Natural killer cell treated with Interleukin-12 subunit alpha and Interleukin-12 subunit beta and Interleukin-15 and Interleukin-18, amount 100 ng/mL, for 72 hours (primary cell): Measurements from ENCODE around the gene ELP4. TPM values are rescaled to one million over a fixed set of nuclear protein-coding genes. Genes with fewer than 3 reads are reported as not detected.

Source experiments
- ATAC-seq, 2 donors: fragments of 150-1000 bp; cut with Tn5 transposase in 1 of 2; sonication (Bioruptor Pico), chemical (Tn5 transposase) in 1 of 2; 2 replicates each; pipeline ENCODE4 v1.10.0; 2021
- DNase-seq: peaks from one replicate; pipeline ENCODE4 v3.0.0; 2022; ENCODE audit warnings: low spot score
- H3K27ac Mint-ChIP-seq, 2 donors: 1 replicate in 1 of 2; 2 replicates in 1 of 2; pipeline ENCODE4 v1.8.0; 2022; ENCODE audit warnings: mixed read lengths in 2 of 2, mild to moderate bottlenecking in 1 of 2, moderate library complexity in 1 of 2
- H3K27me3 Mint-ChIP-seq, 2 donors: 1 replicate in 1 of 2; 2 replicates in 1 of 2; pipeline ENCODE4 v1.8.0; 2022; ENCODE audit warnings: mixed read lengths in 2 of 2
- H3K36me3 Mint-ChIP-seq: one replicate; pipeline ENCODE4 v1.8.0; 2022; ENCODE audit warnings: mixed read lengths
- H3K4me1 Mint-ChIP-seq, 2 donors: 1 replicate in 1 of 2; 2 replicates in 1 of 2; pipeline ENCODE4 v1.8.0; 2022; ENCODE audit warnings: low read depth in 2 of 2, mixed read lengths in 2 of 2, mild to moderate bottlenecking in 1 of 2
- H3K4me3 Mint-ChIP-seq: one replicate; pipeline ENCODE4 v1.8.0; 2022; ENCODE audit warnings: mixed read lengths
- H3K9me3 Mint-ChIP-seq: 2 replicates; pipeline ENCODE4 v1.8.0; 2022; ENCODE audit warnings: mixed read lengths
- total RNA-seq, 2 donors: library from RNA; stranded (reverse); gene quantifications; one replicate each; pipeline ENCODE4 v1.2.3, GENCODE V29; 2022

ELP4 gene
- total RNA-seq, 2 donors from 2014 or later, result 20.6 to 24.3 TPM

- peaks cover 42 to 50% of the 10 kb centered on the region in 2 donors for H3K4me1 Mint-ChIP-seq
- H3K9me3 Mint-ChIP-seq, result no peaks in the 10 kb centered on the region
- no peak overlapping the region for H3K27ac Mint-ChIP-seq
- no peak overlapping the region for H3K4me3 Mint-ChIP-seq
- H3K36me3 Mint-ChIP-seq, result peaks cover 33% of the 10 kb centered on the region
- H3K27me3 Mint-ChIP-seq, result peaks cover 63 to 78% of the 10 kb centered on the region in 2 donors
- DNase-seq, result no peak
- no peak for ATAC-seq
Observed at GRCh38 chr11:31807799-31808667, 298.5 kb downstream of the ELP4 start.

DNA sequence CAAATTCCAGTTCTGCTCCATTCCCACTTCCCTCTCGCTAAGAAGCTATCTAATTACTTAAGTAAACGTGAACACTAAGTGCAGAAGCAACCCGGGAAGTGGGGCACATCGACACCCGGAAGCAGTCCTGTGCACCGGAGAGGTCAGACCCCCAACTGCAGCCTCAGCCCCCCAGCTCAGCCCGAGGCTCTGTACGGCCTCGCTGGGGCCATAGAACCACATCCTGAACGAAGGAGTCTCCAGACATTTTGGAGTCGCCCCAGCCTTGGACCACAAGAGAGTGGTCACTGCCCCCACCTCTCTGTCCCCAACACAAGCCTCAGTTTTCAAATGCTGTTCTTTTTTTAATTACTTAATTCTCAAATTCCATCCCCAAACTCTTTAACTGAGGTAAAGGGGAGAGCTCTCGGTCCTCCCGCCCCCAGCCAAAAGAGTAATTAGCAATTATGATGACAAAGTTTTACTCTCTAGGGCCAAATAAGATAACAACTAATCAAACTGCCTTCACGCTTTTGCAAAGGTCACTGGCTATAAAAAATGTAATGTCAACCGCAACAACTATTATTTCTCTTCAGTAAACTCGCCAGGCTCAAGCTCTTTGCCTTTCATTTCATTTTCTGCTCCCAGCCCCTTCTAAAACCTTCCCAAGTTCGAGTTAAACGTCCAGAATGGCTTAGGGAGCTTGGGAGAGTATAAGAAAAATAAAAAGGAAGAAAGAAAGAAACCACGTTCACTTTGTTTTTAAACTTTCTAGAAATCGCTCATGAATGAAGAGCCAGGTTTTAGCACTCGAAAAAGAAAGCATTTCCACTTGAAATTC, 299.4 kb downstream of the ELP4 start:
- ATAC-seq, result no peak
- peaks cover 54 to 69% of the 10 kb centered on the region in 2 donors for H3K27me3 Mint-ChIP-seq
- no peaks in the 10 kb centered on the region for H3K9me3 Mint-ChIP-seq
- H3K4me1 Mint-ChIP-seq, result peaks cover 34 to 41% of the 10 kb centered on the region in 2 donors
- H3K27ac Mint-ChIP-seq, result no peak overlapping the region
- H3K36me3 Mint-ChIP-seq, result peaks cover 24% of the 10 kb centered on the region
- peak overlapping the region; percentile 66 for H3K4me3 Mint-ChIP-seq
- no peak for DNase-seq

DNA sequence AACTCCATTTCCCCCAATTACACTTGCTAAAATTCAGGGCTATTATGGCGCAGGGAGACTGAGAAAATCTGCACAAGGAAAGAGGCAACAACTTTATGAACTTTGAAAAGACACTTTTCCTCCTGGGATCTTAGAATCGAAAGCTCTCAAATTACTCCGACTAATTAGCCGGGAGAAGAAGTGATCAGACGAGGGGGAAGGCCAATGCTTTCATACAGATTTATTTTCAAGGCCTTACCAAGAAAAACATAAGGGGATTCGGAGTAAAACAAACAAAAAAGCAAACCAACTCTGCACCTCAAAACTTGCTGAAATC, 299.9 kb downstream of the ELP4 start:
- Mint-ChIP-seq H3K27ac (no peak overlapping the region), H3K9me3 (no peaks in the 10 kb centered on the region)

GRCh38 chr11:31809857-31810778, 300.6 kb downstream of the ELP4 start:
- H3K27ac Mint-ChIP-seq, result no peak overlapping the region
- H3K4me1 Mint-ChIP-seq, result peaks cover 24 to 39% of the 10 kb centered on the region in 2 donors
- H3K36me3 Mint-ChIP-seq, result peaks cover 14% of the 10 kb centered on the region
- peaks cover 54 to 66% of the 10 kb centered on the region in 2 donors for H3K27me3 Mint-ChIP-seq
- no peak for DNase-seq
- ATAC-seq, result peak in 1 of 2 donors; percentile 25
- H3K4me3 Mint-ChIP-seq, result peak overlapping the region; percentile 83
- H3K9me3 Mint-ChIP-seq, result no peaks in the 10 kb centered on the region

More for the DNA sequence above, 299.9 kb downstream of the ELP4 start:
- Mint-ChIP-seq H3K4me3 (peak overlapping the region; percentile 66), H3K27me3 (peaks cover 52 to 64% of the 10 kb centered on the region in 2 donors), H3K4me1 (peaks cover 28 to 36% of the 10 kb centered on the region in 2 donors), H3K36me3 (peaks cover 18% of the 10 kb centered on the region)
- DNase-seq (no peak), ATAC-seq (no peak)

DNA sequence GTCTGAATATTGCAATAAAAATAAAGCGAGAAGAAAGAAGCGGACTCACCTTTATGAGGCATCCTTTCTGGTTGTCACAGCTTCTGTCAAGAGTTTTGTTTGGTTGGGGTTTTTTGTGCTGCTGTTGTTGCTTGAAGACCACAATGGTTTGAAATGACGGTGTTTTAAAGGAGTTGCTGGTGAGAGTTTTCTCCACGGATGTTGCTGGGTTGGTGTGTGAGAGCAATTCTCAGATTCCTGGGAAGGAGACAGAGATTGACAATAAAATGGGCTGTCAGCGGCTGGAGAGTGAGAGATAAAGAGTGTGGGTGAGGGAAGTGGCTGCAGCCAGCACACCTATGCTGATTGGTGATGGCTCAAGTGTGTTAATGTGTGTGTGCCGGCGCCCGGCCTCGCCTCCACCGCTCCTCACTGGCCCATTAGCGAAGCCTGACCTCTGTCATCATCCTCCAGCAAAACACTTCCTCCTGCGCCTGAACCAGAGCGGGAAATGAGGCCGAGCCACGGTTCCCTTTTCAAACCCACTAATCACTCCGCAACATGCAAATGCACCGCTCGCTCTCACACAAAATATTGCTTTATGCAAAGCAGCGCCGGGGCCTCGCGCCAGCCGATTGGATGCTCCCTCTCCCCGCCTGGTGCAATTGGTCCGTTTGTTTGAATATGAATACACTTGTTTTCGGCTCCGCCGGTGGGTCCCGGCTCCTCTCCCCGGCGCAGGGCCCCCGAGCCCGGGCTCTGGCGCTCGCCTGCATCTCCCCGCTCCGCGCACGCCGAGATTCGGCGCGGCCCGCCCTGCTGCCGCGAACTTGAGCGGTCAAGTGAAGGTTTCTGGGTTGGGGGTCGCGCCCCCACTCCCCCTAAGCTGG, 301.4 kb downstream of the ELP4 start, which contains the start of gene PAX6:
TSS of gene PAX6 (minus strand) at position 544 of the 869 bp plus-strand sequence. CDS start 4,911 bp downstream, outside the sequence.
- Mint-ChIP-seq H3K27ac (no peak within 1 kb of the TSS), H3K36me3 (peaks cover 14% of the 10 kb centered on the region), H3K27me3 (peaks cover 58 to 75% of the 10 kb centered on the region in 2 donors), H3K4me3 (peak within 1 kb of the TSS; percentile 83), H3K9me3 (no peaks in the 10 kb centered on the region), H3K4me1 (peaks cover 25 to 40% of the 10 kb centered on the region in 2 donors)
- ATAC-seq (peak; percentile 74 to 82), DNase-seq (no peak)

GRCh38 chr11:31812383-31813381, 303.1 kb downstream of the ELP4 start:
- no peak for ATAC-seq
- no peak overlapping the region for H3K27ac Mint-ChIP-seq
- peaks cover 14% of the 10 kb centered on the region for H3K36me3 Mint-ChIP-seq

GRCh38 chr11:31813391-31814175, 304.0 kb downstream of the ELP4 start:
- H3K36me3 Mint-ChIP-seq, result peaks cover 14% of the 10 kb centered on the region
- no peaks in the 10 kb centered on the region for H3K9me3 Mint-ChIP-seq
- no peak overlapping the region for H3K27ac Mint-ChIP-seq
- no peak for ATAC-seq
- H3K4me3 Mint-ChIP-seq, result peak overlapping the region; percentile 39
- no peak for DNase-seq
- peaks cover 29 to 39% of the 10 kb centered on the region in 2 donors for H3K4me1 Mint-ChIP-seq
- peaks cover 48 to 61% of the 10 kb centered on the region in 2 donors for H3K27me3 Mint-ChIP-seq

More at GRCh38 chr11:31812383-31813381, 303.1 kb downstream of the ELP4 start:
- peaks cover 29 to 39% of the 10 kb centered on the region in 2 donors for H3K4me1 Mint-ChIP-seq
- no peak for DNase-seq
- H3K27me3 Mint-ChIP-seq, result peaks cover 53 to 67% of the 10 kb centered on the region in 2 donors
- no peaks in the 10 kb centered on the region for H3K9me3 Mint-ChIP-seq
- peak overlapping the region; percentile 66 for H3K4me3 Mint-ChIP-seq

DNA sequence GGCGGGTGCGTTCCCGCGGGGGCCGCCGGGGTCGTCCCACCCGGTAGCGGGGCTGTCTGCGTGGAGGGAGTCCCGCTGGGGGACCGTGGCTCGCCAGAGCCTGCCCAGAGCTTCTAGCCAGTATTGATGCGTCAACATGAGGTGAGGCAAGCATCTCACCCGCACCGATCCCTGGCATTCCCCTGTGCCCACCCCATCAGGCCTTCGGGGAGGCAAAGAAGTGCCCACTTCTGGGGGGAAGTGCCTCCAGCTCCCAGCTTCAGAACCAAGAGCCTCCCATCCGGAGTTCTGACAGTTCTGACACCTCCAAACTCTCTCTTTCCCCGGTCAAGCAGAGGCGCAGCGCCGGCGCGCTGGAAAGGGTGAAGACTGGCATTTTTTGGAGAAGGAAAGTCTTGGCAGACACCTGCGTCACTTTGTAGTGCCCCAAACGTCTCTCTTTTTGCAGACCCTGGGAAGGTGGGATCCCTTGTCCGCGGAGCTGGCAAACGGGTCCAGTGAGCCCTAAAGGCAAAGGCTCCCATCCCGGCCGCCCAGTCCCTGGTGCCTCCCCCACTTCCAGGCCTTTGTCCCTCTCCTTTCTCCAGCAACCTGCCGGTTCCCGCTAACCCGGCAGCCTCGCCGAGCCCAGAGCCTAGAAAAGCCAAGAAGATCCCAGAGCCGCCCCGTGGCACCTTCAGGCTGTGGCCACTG, 304.8 kb downstream of the ELP4 start:
- H3K27me3 Mint-ChIP-seq, result peaks cover 45 to 57% of the 10 kb centered on the region in 2 donors
- ATAC-seq (no peak), DNase-seq (no peak)
- H3K9me3 Mint-ChIP-seq, result no peaks in the 10 kb centered on the region
- H3K4me1 Mint-ChIP-seq, result peaks cover 25 to 35% of the 10 kb centered on the region in 2 donors
- H3K27ac Mint-ChIP-seq, result no peak overlapping the region
- peak overlapping the region; percentile 44 for H3K4me3 Mint-ChIP-seq
- peaks cover 10% of the 10 kb centered on the region for H3K36me3 Mint-ChIP-seq

GRCh38 chr11:31815711-31816467, 306.3 kb downstream of the ELP4 start:
- no peak overlapping the region for H3K27ac Mint-ChIP-seq
- peaks cover 2% of the 10 kb centered on the region for H3K36me3 Mint-ChIP-seq
- no peaks in the 10 kb centered on the region for H3K9me3 Mint-ChIP-seq
- peaks cover 15 to 27% of the 10 kb centered on the region in 2 donors for H3K4me1 Mint-ChIP-seq
- ATAC-seq, result no peak
- peak overlapping the region; percentile 44 for H3K4me3 Mint-ChIP-seq
- H3K27me3 Mint-ChIP-seq, result peaks cover 38 to 45% of the 10 kb centered on the region in 2 donors
- no peak for DNase-seq

DNA sequence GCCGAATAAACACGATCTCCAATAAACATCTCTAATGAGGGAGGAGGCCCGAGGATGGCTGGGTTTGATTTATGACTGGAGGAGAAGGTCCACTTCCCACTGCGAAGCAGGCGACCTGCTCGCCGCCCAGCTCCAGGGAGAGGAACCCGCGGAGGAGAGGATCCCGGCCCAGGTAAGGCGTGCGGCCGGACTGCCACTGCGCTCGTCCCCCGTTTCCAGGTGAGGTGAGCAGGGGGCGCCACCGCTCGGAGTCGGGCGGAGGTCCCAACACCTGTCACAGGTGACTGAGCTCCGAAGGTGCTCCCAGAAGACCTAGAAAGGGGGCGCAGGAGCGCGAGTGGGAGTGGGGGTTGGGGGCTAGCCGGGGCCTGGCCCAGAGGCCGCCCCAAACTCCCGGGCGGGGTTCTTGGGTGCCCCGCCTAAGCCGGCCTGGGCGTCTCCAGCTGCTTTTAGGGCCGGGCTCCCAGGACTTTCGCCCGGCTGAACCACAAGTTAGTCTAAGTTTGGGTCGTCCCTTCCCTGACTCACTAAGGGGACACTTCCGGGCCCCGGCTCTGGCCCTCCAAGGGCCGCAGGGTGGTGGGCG, 307.0 kb downstream of the ELP4 start:
- Mint-ChIP-seq H3K27me3 (peaks cover 39 to 44% of the 10 kb centered on the region in 2 donors), H3K27ac (no peak overlapping the region), H3K4me1 (peaks cover 10 to 24% of the 10 kb centered on the region in 2 donors), H3K36me3 (peaks cover 3% of the 10 kb centered on the region), H3K9me3 (no peaks in the 10 kb centered on the region), H3K4me3 (peak overlapping the region; percentile 16)
- ATAC-seq (no peak), DNase-seq (no peak)
